Cerebellar cortex (tissue), 1 donor: ENCODE results near the gene PLEKHG4B.
"Not testable (repeated sequence)": the region's sequence is repeated elsewhere in the genome, so short reads cannot be mapped to it uniquely, and the experiment has no call there.

Experiments used
- DNase-seq: peaks from one replicate; pipeline ENCODE4 v3.0.0-alpha.2; 2015; ENCODE audit warnings: low spot score

The PLEKHG4B gene

DNA sequence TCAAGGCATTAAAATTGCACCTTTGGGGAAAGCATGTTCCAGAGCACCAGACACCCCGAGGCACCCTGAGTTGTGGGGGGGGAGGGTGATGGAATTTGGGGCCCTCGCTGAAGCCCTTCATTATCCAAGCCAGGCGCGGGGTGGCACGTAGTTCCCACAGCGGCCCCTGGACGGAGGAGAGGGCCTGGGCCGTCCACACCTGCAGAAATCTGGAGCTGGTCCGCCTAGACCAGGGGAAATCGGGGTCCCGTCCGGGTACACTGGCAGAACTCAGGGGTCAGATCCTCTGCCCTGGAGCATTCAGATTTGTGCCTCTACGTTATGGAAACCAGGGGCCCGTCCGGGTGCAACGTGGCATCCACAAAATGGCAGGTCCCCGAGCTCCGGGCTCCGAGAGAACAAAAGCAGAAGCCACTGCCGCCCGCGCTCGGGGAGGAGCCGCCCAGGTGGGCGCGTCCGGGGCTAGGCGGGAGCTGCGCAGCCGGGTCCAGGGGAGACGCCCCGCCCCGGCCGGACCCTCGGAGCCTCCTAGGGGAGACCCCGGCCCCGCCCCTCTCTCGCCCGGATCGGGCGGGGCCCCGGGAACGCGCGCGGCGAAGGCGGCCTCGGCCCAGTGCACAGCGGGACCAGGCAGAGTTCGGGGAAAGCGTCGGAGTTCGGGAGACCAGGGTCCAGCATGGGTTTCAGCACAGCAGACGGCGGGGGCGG lies at the start of gene PLEKHG4B:
Gene PLEKHG4B (plus strand): TSS at position 613 of the 708 bp plus-strand sequence. CDS start 64 bp downstream, at position 677.
- DNase-seq: peak; percentile 6

GRCh38 chr5:42250-42649 lies 49.7 kb upstream of the PLEKHG4B start:
- DNase-seq: peak; percentile 29

DNA sequence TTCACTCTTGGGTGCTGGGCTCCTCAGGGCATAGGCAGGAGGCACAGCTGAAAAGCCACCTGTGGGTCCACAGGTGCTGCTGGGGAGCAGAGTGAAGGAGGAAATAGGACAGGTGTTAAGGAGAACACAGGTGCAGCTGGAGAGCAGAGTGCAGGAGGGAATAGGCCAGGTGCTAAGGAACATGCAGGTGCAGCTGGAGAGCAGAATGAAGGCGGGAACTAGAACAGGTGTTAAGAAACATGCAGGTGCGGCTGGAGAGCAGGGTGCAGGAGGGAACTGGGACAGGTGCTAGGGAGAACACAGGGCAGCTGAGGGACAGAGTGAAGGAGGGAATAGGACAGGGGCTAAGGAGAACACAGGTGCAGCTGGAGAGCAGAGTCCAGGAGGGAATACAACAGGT lies 43.8 kb upstream of the PLEKHG4B start:
- no peak for DNase-seq

DNA sequence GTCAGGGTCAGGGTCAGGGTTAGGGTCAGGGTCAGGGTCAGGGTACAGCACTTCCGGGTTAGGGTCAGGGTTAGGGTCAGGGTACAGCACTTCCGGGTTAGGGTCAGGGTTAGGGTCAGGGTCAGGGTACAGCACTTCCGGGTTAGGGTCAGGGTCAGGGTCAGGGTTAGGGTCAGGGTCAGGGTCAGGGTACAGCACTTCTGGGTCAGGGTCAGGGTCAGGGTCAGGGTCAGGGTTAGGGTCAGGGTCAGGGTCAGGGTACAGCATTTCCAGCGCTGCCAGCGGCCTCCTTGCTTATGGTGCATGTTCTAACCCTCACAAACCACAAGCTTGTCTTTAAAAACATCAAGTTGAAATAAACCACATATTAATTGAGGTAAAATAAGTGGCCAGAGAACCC lies 42.4 kb upstream of the PLEKHG4B start:
- DNase-seq: not testable (repeated sequence)

- DNase-seq: no peak
Observed at GRCh38 chr5:49953-50544, 41.9 kb upstream of the PLEKHG4B start.

DNA sequence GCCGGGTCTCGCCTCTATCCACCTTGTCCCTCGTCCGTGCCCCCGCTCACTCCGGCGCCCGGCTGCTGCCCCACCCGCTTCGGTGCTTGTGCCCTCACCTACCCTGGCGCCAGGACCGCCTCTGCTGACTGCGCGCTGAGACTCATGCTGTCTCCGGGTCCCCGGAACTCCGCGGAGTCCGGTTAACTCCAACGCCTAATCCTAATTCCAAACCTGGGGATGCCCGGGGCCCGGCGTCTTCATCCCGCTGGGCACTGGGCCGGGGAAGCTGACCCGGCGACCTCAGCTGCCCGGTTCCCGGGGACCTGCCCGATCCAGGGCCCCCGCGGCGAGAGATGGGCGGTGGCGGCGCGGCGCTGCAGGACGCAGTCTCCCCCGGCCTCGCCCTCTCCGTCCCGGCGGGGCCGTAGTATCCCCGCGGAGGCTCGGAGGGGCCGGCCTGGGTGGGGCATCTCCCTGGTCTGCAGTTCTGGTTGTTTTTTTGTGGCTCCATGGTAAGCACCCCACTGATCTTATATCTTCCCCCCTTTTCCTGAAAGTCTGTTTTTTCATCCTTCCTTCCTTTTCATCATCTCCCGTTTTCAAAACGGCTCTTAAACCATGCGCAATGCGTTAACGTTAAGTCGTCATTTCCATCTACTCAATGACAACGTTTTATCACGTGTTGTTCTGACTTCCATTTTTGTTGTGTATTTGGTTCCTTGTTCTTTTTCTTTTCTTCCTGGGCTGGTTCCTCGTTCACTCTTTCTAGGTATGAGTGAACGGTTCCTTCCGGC lies 41.1 kb upstream of the PLEKHG4B start:
- DNase-seq: no peak

- no peak for DNase-seq
Observed at GRCh38 chr5:51500-51823, 40.5 kb upstream of the PLEKHG4B start.

DNA sequence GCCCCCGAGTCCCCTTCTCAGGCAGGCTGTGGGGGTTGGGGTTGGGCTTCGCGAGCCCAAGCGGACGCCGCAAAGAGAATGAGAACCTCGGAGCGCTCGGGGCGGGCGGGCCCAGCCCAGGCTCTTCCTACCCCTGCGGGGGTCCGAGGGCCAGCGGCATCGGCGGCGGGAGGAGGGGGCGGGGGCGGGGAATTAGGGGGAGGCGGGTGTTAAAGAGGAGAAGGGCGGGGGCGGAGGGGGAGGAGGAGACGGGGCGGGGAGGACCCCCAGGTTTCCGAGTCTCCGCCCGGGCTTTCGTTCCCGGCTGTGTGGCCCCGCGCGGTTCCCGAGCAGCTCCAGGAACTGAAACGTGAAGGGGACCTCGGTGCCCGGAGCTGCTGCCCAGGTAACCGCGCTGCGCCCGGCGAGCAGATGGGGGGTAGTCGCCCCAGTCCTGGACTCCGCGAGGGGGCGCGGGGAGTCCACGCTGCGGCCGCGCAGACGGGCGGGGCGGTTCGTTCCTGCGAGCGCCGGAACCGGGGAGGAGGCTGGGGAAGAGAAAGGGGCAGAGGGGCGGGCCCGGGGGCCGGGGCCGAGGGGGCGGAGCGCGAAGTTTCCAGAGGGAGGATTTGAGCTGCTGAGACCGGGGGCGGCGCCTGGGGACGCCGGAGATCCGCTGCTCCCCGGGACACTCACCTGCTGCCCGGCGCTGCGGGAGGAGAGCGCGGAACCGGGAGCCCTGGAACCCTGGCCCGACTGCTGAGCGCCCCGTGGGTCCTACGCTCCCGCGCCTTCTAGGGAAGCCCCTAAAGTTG lies 38.4 kb upstream of the PLEKHG4B start:
- DNase-seq: no peak

DNA sequence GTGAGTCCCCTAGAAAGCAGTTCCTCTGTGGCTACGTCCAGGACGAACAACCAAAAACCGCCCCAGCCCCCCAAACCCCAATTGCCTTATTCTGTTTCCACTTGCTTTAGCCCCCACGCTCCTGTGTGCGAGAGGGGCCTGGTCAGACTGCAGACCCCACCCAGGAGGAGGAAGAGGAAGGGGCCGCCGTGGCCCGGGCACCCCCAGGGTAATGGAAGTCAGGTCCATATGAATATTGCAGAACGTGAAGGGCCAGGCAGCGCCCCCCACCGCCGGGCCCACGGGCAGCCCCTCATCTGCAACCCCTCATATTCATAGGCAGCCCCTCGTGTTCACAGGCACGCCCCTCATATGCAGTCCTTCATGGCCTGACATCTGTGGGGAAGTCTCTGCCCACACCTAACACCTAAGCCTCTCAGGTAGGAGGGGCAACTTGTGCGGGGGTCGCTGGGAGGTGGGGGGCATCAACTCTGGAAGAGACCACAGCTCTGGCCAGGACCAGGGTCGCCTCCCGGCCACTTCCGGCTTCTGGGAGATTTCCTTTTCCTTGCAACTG lies 37.7 kb upstream of the PLEKHG4B start:
- no peak for DNase-seq

DNA sequence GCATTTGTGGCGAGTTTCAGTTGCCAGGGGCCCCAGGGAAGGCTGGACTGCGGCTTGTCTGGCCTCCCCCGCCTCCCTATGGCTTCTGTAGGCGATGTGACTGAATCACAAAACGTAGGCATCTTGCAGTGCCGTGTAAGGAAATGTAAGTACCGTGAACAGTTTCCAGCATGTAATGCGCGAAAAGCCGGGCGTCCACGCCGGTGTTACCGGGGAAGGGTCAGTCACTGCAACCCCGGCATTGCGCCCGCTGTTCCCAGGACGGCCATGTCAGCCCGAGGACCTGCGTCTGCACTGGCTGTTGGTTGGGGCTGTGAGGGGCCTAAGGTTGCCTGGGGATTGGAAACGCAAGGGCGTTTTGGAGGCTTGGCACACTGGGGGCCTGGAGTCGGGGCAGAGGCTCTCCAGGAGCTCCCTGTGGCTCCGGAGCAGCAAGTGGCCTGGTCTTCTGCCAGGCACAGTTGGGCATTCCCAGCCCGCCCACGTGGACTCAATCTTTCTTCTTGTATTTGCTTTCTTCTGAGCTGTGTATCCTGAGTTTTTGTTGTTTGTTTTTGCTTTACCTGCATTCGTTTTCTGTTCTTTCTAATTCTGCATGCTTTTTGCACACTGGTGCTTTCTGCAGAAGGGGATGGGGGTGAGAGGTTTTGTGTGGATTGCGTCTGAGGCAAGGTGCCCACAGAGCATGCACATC lies 36.9 kb upstream of the PLEKHG4B start:
- no peak for DNase-seq

DNA sequence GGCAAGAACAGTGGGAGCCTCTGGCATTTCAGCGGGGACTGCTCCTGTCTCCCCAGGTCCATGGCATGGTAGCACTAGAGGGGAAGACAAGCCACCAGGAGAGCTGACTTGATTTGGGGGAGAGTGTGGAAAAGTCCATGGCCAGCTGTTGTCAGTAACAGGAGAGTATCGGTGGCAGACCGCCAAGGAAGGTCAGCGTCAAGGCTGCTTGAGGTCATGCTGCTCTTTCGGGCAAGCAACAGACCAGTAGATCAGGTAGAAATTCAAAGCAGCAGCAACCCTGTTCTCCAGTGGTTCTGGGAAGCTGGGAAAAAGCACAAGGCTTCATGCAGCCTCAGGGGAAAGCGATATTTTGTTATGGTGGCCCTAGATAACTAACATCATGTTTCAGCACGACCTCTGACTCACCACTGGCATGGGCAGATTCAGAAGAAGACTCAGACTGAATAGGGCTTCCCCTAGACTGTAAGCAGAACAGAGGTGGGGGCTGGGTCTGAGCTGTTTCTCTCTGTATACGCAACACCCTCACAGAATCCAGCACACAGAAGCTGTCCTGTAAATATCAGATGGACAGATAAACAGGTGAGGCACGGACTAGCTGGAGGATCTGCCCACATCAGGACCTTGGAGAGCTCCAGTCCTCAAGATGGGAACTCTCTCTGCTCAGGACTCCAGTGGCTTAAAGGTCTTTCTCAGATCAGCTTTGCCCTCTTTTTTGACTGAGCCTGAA lies 35.2 kb upstream of the PLEKHG4B start:
- DNase-seq: no peak

GRCh38 chr5:60250-60649 lies 31.7 kb upstream of the PLEKHG4B start:
- DNase-seq: not testable (repeated sequence)

GRCh38 chr5:70440-70839 lies 21.5 kb upstream of the PLEKHG4B start:
- DNase-seq: no peak

DNA sequence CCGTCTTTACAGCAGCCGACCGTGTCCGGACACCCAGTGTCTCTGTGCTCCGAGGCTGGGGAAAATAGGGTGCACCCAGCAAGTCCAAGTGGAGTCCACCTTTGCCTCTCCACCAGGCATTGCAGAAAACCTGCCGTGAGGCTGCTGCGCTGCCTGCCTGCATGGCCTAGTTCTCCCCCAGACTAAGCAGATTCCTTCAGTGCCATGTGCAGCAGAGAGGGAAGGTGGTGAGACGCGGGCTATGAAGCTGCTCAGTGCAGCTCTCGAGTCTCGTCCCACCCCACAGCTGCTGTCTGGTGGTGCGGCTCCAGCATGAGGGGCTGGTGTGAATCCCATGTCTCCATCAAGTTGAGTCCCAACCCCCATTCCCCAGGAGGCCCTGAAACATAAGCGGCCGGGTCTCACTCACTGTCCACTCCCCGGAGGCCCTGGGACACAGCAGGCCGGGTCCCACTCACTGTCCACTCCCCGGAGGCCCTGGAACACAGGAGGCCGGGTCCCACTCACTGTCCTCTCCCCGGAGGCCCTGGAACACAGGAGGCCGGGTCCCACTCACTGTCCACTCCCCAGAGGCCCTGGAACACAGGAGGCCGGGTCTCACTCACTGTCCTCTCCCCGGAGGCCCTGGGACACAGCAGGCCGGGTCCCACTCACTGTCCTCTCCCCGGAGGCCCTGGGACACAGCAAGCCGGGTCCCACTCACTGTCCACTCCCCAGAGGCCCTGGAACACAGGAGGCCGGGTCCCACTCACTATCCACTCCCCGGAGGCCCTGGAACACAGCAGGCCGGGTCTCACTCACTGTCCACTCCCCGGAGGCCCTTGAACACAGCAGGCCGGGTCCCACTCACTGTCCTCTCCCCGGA lies 19.4 kb upstream of the PLEKHG4B start:
- not testable (repeated sequence) for DNase-seq

GRCh38 chr5:73181-73447 lies 18.9 kb upstream of the PLEKHG4B start:
- not testable (repeated sequence) for DNase-seq

GRCh38 chr5:73768-74502 lies 18.0 kb upstream of the PLEKHG4B start:
- no peak for DNase-seq

DNA sequence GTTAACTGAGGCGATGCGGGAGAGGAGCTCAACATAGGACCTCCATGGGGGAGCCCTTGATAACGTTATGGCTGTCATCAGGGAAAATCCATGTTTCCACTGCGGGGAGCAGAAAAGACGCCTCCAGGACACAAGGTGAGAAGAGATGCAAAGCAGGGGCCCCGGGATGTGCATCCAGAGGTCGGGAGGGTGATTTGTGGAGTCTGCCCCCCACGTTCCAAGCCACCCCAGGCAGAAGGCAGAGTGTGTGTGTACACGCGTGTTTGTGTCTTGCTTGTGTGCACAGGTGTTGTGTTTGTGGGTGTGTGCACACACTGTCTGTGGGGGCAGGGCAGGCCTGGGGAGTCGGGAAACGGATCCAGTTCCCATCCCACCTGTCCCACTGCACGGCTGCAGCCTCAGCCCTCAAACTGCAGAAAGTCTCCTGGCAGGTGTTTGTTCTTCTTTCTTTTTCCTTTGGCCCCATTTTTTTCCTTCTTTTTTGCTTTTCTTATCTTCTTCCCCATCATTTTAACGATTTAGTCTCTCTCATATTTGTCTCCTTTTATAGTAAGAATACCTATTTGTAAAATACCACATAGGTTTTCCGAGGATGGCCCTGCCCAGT lies 17.4 kb upstream of the PLEKHG4B start:
- no peak for DNase-seq

GRCh38 chr5:75331-76320 lies 16.3 kb upstream of the PLEKHG4B start:
- no peak for DNase-seq
